Measurements from ENCODE around the gene R3HDM1.
"Not testable (repeated sequence)": the region's sequence is repeated elsewhere in the genome, so short reads cannot be mapped to it uniquely, and the experiment has no call there.

R3HDM1 gene

DNA sequence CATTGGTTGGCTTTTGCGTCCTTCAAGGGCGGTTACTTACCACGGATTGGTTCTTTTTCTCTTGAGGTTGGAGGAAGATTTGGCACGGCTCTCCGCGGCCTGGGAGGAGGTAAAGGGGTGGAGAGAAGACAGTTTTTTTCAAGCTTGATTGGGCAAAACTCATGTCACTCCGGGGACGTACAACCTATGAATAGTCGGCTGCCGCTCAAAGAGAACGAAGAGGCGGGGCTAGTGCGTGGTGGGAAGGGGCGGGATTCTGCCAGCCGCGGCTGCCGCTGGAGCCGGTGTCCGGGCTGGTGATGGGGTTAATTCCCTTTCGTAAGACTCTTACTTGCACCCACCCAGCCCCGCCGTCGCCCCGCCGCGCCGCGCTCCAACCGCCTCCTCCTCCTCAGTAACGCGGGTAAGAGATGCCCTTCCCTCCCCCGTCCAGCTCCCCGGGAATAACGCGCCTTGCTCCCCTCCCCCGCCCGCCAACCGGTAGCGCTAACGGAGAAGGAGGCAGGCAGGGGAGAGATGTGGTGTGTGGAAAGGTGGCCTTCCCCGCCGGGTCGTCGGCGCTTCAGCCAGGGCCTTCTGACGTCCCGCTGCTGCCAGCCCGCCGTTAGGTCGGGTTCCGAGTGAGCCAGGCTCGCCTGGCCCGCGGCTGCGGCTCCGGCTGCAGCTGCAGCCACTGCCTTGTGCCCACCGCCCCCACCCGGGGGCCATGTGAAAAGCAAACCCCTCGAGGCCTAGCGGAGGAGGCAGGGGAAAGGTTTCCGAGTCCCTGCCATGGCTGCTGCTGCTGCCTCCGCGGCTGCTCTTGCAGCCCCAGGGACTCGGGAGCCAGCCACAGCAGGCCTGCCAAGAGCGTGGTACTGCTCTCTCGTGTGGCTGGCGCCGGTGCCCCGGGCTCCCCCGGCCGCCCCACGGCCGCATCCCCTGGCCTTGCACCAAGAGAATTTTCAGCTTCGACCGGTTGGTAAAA is at the start of gene R3HDM1:
TSS of gene R3HDM1 (plus strand) at position 254 of the 967 bp plus-strand sequence. CDS start 73,362 bp downstream, outside the sequence.
- DNase-seq (ENCODE audit: low read depth in 2 of 2) = peak; percentile 89 to 91

DNA sequence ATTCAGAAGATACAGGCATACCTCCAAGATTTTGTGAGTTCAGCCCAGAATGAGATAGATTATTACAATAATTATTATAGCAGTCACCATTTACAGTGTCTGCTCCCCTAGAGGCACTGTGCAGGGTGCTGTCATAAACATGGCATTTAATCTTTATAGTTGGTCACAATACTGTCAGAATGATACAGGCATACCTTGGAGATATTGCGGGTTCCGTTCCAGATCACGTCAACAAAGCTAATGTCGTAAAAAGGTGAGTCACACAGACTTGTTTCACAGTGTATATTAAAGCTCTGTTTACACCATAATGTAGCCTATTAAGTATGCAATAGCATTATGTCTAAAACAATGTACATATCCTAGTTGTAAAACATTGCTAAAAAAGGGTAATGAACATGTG is 45.8 kb upstream of the R3HDM1 start:
- no peak for DNase-seq (ENCODE audit: low read depth in 2 of 2)

DNA sequence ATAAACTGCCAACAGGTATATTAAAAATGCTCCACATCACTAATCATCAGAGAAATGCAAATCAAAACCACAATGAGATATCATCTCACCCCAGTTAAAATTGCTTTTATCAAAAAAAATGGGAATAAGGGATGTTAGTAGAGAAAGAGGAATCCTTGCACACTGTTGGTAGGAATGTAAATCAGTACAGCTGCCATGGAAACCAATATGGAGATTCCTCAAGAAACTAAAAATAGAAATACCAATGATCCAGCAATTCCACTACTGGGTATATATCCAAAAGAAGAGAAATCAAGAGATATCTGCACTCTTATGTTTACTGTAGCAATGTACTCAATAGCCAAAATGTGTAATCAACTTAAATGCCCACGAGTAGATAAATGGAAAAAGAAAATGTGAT is 40.9 kb upstream of the R3HDM1 start:
- no peak for DNase-seq (ENCODE audit: low read depth in 2 of 2)

DNA sequence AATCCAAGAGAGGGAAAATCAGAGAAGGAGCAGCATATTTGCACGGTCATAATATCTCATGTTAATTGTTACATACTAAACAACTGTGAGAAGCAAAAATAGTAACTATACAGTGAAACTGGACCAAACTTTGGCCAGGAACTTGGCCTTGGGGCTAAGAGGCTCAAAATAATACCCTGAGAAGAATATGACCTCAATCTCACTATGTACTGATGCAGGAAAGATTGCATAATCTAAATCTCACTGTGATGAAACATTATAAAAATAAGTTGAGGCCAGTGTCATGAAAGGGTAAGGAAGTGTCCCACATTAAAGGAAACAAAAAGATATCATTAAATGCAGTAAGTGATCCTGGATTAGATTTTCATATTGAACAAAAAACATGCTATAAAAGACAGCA is 36.8 kb upstream of the R3HDM1 start:
- DNase-seq (ENCODE audit: low read depth in 2 of 2) = no peak

DNA sequence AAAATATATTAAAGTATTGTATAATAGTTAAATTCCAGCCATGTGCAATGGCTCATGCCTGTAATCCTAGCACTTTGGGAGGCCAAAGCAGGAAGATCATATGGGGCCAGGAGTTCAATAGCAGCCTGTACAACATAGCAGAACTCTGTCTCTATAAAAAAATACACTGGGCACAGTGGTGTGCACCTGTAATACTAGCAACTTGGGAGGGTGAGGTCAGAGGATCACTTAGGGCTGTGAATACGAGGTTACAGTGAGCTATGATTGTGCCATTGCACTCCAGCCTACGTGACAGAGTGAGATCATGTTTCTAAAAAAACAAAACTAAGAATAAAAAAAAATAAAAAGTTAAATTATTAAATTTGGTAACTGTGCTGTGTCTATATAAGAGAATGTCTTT is 36.4 kb upstream of the R3HDM1 start:
- no peak for DNase-seq (ENCODE audit: low read depth in 2 of 2)

DNA sequence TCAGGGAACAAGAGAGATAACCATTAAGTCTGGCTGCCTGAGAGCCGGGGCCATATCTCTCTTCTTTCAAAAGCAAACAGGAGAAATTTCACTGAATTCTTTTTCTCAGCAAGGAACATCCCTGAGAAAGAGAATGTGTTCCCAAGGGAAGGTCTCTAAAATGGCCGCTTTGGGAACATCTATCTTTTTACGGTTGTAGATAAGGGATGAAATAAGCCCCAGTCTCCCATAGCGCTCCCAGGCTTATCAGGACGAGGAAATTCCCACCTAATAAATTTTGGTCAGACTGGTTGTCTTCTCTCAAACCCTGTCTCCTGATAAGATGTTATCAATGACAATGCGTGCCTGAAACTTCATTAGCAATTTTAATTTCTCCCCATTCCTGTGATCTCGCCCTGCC is 32.7 kb upstream of the R3HDM1 start:
- DNase-seq (ENCODE audit: low read depth in 2 of 2) = not testable (repeated sequence)

DNA sequence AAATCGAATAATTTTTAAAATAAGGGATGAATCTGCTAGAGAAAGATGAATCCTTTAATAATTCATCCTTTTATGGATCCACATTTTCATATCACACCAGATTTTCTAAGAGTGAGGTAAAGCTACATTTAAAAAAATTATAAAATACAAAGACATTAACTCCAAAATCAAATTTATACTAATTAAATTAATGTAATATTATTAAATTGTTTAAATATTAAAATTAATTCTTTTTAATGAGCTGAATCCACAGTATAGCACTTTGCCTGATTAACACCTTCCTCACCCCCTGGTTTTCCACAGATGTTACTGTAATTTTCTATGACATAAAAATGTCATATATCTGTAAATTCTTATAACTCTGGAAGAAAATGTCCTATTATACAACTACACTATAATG is 26.5 kb upstream of the R3HDM1 start:
- DNase-seq (ENCODE audit: low read depth in 2 of 2) = no peak

DNA sequence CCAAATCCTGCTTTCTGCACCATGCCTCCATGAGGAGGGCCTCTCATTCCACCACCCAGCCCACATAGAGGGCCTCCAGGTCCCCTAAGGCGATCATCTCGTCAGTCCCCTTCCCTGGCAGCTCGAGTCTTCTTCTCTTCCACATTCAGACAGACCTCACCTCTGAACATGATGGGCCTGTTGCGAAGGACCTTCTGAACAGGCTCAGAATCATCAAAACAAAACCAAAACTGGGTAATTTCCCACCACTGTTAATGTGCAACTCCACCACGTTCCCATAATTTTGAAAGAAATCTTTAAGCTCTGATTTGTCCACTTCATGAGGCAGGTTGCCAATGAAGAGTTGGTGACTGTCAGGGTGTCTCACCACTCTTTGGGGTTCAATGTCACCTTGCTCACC is 20.7 kb upstream of the R3HDM1 start:
- no peak for DNase-seq (ENCODE audit: low read depth in 2 of 2)

DNA sequence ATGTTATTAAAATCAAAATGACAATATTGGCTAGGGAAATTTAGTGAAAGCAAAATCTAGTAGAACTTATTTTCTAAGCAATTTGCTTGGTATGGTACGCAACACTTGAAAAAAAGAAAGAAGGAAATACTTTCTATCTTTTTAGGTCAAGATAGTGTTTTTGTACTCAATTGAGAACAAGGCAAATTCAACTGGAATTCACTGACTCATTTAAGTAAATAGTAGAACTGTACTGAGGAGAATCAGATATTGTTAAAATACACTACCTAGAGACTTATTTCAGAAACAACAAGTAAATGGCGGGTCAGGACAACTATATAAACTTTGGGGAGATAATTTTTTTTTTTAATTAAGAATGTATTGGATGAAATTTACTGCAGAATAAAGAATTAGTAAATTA is 19.2 kb upstream of the R3HDM1 start:
- DNase-seq (ENCODE audit: low read depth in 2 of 2) = no peak

DNA sequence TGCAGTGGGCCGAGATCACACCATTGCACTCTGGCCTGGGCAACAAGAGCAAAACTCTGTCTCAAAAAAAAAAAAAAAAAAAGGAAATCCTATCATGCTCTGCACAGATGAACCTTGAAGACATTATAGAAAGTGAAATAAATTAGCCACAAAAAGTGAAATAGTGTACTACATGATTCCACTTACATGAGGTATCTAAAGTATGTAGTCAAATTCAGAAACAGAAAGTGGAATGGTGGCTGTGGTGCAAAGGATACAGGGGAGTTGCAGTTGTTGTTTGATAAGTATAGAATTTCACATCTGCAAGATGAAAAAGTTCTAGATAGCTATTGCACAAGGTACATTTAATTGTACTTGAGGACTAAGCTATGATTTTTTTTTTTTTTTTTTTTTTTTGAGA is 5.5 kb upstream of the R3HDM1 start:
- DNase-seq (ENCODE audit: low read depth in 2 of 2) = no peak

DNA sequence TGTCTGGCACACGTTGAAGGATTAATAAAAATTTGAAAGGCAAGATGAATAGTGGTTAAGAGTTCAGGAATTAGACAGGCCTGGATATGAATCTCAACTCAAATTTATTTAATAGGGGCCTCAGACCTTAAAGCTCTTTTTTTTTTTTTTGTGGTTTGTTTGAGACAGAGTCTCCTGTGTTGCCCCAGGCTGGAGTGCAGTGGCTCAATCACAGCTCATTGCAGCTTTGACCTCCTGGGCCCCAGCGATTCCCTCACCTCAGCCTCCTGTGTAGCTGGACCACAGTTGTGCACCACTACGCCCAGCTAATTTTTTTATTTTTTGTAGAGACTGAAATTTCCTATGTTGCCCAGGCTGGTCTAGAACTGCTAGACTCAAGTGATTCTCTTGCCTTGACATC is 3.3 kb upstream of the R3HDM1 start:
- no peak for DNase-seq (ENCODE audit: low read depth in 2 of 2)

DNA sequence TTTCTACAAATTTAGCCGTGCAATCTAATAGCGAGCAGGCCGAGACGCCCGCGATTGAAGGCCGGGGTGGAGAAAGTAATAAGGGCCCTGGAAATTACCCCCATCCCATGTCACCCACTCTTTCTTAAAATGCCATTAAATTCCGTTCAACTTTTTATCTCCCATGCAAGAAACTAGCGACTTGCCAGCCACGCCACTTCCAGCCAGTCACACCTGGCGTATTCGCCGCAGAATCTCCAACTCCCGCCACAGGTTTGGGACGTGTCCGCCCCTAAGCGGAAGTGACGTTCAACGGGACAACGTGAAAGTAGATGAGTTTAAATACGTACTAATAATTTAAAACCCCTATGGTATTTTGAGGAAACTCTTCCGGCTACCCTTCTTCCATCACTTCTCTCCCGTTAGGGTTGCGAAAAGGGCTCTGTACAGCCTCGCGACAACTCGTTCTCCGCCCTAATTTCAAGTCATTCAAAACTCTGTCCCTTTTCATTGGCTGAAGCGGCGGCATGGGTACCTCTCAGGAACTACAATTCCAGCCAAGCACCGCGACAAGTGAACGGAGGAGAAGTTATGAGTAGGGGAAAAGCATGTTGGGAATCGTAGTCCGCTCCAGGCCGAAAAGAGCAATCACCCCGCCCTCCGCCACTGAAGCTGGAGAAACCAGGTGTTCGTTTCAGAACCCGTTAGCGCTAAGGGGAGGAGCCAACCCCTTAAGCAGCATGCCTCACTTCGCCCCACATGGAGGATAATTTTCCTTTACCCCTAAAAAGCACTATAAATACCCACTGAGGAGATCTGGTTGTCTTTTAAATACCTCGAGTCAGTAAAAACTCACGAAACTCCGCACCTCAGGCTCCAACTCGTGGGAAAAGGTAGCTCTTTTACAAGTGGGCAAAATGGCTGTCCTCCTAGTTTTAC is 712 bp upstream of the R3HDM1 start, which contains the start of gene ZRANB3:
TSS of gene ZRANB3 (minus strand) at position 906 of the 918 bp plus-strand sequence.
- peak; percentile 82 to 88 for DNase-seq (ENCODE audit: low read depth in 2 of 2)

DNA sequence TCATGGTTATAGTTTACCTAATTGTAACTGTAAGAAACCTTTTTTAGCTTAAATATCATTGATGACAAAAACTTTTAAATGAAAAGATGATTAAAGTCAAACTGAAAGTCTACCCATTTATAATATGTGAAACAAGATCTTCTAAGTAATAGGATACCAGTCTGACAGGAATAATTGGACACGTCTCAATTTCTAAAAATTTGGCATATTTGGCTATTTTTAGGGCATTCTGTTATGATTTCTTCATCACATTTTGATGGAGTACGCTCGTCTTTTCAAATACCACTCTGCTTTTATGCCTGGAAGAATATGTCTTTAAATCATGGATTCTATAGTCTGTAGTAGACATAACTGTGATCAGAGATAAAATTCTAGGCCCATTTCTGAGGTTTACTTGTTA is 1.3 kb downstream of the R3HDM1 start:
- no peak for DNase-seq (ENCODE audit: low read depth in 2 of 2)

DNA sequence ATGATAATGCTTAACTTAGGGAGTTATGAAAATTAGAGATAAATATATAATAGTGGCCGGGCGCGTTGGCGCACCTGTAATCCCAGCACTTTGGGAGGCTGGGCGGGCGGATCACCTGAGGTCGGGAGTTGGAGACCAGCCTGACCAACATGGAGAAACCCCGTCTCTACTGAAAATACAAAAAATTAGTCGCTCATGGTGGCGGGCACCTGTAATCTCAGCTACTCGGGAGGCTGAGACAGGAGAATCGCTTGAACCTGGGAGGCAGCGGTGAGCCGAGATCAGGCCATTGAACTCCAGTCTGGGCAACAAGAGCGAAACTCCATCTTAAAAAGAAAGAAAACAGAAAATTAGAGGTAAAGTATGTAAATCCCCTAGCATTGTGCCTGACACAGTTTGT is 2.3 kb downstream of the R3HDM1 start:
- not testable (repeated sequence) for DNase-seq (ENCODE audit: low read depth in 2 of 2)

DNA sequence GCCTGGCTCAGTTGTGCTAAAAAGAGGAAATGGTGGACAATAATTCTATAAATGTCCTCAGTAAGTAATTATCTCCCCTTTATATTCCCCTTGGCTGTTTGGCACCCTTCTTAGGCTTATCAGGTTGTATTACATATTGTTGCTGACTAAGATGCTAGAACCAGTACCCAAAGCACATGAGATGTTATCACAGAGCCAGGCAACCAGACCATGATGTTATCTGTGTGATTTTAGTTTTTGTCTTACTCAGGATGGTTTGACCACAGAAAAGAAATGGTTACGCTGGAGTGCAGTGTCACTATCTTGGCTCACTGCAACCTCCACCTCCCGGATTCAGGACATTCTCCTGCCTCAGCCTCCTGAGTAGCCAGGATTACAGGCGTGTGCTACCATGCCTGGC is 15.2 kb downstream of the R3HDM1 start:
- no peak for DNase-seq (ENCODE audit: low read depth in 2 of 2)

DNA sequence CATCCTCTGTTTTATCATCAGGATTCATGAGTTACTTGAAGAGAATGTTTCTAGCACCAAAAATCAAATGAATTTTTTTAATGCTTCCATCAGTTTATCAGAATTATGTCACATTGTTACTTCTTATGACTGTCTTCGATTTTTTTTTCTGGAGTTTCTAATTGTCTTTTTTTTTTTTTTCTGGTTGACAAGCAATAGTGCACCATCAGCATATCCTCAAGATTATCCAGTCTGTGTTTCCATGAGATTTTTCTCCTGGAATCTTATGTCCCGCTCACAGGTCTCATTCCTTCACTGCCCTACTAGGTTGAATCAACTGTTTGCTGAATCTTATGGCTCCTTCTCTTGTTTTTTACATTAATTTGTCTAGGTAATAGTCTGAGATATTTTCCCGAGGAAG is 16.0 kb downstream of the R3HDM1 start:
- DNase-seq (ENCODE audit: low read depth in 2 of 2) = no peak

DNA sequence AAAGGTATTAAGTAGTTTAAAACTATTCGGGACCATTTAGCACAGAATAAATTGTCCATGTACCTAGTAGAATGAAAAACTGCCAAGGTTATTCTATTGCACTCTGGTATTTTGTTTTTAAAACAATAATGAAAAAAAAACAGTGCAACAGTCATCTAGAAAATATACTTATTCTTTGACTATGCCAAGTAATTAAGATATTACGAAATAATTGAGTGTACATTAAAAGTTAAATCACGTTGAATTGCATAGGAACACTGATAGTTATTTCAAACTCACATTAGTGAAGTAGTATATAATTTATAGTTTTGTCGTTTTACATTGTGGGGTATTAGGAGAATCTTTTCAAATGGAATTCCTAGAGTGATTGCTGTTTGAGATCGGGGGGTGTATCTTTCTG is 20.1 kb downstream of the R3HDM1 start:
- DNase-seq (ENCODE audit: low read depth in 2 of 2) = no peak

DNA sequence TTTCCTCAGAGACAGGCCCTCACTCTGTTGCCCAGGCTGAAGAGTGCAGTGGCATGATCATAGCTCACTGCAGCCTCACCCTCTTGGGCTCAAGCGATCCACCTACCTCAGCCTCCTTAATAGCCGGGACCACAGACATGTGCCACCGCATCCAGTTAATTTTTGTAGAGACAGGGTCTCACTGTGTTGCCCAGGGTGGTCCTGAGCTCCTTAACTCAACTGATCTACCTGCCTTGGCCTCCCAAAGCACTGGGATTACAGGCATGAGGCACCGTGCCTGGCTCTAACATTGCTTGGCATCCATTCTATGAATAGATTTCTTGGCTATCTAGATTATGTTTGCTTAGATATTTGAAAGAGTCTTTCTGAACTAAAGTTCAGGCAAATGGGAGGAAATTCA is 21.6 kb downstream of the R3HDM1 start:
- no peak for DNase-seq (ENCODE audit: low read depth in 2 of 2)

DNA sequence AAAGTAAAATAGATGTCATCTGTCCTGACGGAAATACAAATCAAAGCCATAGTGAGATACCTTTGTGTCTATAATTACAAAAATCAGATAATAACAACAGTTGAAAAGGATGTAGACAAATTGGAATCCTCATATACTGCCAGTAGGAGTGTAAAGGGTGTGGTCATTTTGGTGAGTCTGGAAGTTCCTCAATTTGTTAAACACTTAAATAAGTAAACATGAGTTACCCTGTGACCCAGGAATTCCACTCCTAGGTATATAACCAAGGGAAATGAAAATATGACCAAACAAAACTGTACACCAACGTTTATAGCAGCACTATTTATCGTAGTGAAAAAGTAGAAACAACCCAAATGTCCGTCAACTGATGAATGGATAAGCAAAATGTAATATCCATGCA is 24.0 kb downstream of the R3HDM1 start:
- no peak for DNase-seq (ENCODE audit: low read depth in 2 of 2)

DNA sequence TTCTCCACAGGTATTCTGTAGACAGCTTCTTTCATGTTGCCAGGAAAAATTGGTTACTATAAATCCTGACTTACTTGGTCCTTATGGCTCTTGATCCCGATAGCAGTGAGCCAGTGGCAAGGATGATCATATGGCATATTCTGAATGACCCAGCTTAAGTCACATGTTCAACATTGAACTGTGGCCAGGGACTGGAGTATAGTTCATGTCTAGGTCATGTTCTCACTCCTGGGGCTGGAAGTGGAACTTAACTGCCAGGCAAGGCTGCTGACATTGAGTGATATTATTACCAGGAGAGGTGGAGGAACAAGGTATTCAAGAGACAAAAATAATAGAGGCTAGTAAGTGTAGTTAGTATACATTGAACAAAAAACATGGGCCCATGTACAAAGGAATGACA is 26.2 kb downstream of the R3HDM1 start:
- no peak for DNase-seq (ENCODE audit: low read depth in 2 of 2)

DNA sequence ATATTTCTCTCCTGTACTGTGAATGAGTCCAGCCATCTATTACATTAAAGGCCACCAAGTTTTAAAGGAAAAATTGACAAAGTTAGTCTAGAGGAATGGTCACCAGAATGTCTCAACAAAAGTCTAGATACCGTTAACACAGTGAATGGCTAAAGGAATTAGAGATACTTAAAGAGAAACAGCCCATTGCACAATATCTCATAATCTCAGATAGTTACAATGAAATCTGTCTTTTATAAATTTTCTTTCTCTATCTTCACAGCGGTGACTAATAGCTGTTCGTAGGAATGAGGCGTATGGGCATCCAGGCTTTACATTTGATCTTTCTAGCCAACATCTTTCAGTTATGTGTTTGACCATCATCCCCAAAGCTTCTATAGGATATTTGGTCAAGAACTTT is 30.6 kb downstream of the R3HDM1 start:
- DNase-seq (ENCODE audit: low read depth in 2 of 2) = no peak

DNA sequence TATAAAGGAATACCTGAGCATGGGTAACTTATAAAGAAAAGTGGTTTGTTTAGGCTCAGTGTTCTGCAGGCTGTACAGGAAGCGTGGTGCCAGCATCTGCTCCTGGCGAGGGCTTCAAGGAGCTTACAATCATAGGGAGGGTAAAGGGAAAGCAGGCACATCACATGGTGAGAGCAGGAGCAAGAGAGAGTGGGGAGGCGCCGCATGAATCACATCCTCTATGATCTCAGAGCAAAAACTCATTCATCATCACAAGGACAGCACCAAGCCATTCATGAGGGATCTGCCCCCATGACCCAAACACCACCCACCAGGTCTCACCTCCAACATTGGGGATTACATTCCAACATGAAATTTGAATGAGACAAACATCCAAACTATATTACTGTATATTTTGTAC is 32.5 kb downstream of the R3HDM1 start:
- DNase-seq (ENCODE audit: low read depth in 2 of 2) = peak in 1 of 2 donors; percentile 2

DNA sequence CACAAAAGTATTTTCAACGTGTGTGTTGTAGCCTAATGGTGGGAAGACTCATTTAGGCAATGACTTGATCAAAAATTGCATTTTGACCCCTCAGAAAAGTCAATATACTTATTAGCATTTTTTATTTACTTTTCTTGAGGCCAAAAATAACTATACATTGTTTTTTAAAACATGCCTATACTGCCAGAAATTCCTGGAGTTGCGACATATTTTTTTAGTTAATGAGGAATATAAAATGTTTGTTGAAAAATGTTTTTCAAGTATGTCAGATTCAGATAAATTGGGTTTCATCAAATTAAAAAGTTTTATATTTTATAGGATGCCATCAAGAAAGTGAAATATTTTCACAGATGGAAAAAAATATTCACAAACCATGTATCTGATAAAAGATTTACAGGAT is 39.6 kb downstream of the R3HDM1 start:
- DNase-seq (ENCODE audit: low read depth in 2 of 2) = no peak
